NCI-H748 (cell line): ENCODE measurements around the gene DDAH2.
A peak's percentile ranks its signal among the peaks of the same experiment; 100 is the strongest.

Experiments used
- DNase-seq: peaks from one replicate; lab custom pipeline; 2025; ENCODE audit not compliant: unreplicated experiment; lab: John Stamatoyannopoulos, UW

The DDAH2 gene

DNA sequence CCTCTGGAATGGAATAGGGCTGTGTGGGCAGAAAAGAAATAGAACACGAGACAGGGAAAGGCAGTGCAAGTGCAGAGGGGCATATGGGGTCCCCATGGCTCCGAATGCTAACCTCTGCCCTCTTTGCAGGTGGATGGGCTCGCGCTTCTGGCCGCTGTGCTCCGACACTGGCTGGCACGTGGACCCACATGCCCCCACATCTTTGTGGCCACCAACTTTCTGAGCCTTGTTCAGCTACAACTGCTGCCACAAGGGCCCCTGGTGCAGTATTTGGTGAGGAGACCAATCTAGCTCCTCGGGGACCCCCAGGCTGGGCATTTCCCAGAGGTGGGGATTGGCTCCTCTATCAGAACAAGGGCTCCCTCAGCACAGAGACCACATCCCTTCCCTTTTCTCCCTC, 32.2 kb upstream of the DDAH2 start:
- no peak for DNase-seq

DNA sequence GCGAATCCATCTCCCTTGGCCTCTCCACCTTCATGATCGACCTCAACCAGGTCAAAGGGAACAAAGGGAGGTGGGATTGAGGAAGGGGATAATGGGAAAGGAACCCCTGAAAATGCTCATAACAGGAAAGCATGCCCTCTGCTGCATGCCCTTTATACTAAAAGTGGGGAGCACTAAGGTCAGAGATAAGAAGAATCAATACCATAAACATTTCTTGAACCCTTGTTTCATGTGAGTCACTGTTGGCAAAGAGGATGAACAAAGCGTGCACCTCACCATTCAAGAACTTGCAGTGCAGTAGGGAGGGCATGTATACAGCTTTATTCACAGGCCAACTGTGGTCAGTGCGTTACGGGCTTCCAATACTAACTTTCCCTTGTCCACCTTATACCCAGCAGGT, 31.7 kb upstream of the DDAH2 start:
- no peak for DNase-seq

DNA sequence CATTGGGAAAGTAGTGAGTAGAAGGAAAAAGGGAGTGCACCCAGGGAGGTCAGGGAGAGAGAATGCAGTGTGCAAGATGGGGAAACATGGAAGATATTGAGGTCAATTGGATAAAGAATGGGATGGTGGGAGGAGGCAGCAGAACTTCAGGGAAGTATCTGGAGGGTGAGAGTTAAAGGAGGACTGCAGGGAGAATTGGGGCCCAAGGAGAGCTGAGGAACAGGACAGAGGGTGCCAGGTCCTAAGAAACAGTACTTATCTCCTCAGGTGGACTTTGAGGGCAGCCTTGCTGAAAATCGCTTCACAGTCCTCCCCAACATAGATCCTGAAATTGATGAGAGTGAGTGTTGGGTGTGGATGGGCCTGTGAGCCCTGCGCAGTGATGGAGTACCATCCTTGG, 29.2 kb upstream of the DDAH2 start:
- no peak for DNase-seq

DNA sequence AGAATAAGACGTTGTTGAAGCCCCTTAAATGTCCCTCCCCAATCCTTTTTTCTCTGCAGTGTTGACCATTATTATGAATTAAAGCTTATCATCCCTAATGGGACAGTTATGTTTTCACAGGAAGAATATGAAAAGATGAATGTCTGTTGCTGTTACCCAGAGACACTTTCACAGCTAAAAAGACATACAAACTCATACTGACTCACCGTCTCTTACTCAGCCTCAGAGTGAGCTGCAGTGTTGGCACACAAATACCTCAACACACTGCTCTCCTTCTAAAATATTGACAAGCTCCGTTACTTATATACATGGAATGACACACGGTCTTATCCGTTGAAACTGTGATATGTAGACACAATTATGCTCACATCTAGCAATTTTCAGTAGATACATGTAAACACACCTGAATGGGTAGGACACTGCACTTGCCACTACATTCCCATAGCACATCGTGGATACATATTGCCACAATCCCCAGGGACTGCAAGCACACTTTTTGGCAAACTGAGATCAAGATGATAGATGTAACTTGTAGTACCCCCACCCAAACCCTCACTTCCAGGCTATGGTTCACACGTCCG, 23.7 kb upstream of the DDAH2 start:
- no peak for DNase-seq

DNA sequence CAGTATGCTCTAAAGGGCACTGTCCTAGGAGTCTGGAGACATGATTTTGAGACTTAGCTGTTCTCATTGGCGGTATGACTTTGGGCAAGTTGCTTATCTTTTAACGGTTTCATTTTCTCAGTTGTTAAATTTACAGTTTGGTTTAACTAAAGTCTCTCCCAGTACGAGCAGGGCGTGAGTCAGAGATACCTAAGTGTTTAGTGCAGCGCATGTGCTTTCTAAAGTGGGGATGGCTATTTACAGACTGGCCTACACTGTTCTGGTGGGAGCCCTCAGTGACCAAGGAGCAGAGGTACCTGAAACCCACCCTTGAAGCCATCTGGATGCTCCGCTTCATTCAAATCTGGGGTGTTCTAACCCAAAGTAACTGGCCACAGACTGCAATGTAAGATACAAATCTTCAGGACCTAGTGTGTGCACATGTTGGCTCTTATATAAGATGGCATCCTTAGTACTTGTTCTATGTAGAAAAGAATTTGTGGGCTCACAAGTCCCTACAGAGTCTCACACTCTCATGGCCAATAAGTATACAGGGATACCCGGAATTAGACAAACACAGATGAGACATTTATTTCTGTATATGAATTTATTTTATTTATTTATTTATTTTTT, 21.4 kb upstream of the DDAH2 start:
- DNase-seq: no peak

DNA sequence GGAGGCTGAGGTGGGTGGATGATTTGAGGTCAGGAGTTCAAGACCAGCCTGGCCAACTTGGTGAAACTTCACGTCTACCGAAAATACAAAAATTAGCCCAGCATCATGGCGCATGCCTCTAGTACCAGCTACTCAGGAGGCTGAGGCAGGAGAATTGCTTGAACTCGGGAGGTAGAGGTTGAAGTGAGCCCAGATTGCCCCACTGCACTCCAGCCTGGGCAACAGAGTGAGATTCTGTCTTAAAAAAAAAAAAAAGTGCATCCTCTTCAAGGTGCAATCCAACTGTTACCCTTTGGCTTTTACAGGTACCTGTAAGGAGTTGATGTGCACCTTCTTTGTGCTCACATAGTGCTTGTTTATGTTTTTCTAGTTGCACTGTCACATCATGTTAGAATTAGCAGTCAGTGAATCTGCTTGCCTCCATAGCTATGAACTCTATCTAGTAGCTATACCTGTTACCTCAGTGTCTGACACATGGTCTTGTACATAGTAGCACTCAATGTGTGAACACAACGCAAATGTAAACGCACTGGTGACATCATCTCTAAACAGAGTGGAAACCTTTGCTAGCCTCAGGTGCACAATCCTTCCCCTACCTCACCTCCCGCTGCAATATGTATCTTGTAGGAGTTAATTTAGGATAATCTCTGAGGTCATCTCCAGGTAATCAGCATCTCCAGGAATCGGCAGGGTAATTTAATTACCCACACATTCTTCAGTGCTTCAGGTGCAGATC, 20.4 kb upstream of the DDAH2 start:
- DNase-seq: no peak

DNA sequence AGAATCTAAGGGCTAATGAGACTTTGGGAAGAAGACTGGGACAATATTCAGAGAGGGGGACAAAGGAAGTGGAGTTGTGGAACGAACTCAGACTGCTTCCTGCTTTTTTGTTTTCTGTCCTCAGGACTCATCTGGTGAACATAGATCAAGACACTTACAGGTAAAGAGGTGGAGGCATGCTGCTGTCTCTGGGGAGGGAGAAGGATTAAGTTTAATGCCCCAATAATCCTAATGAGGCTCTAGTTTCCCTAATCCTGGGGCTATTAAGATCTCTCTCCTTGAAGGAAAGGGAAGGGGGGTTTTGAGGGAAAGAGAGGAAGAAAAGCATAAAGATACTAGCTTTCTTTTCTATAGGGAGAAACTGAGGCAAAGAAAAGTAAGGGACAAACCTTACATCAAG, 15.3 kb upstream of the DDAH2 start:
- no peak for DNase-seq

DNA sequence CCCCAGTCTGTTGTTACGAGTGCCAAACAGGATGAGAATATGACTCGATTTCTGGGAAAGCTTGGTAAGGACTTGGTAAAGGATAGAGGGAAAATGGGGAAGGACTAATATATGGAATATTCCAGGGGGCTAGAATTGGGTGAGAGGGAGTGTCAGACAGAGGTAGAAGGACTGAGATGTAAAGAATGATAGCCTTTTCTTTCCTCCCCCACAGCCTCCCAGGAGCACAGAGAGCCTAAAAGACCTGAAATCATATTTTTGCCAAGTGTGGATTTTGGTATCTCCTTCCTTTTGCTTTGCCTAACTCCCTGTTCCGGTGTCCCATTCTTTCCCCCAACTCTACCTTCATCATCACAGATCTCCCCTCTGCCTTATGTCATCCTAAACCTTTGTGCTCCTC, 13.8 kb upstream of the DDAH2 start:
- no peak for DNase-seq

DNA sequence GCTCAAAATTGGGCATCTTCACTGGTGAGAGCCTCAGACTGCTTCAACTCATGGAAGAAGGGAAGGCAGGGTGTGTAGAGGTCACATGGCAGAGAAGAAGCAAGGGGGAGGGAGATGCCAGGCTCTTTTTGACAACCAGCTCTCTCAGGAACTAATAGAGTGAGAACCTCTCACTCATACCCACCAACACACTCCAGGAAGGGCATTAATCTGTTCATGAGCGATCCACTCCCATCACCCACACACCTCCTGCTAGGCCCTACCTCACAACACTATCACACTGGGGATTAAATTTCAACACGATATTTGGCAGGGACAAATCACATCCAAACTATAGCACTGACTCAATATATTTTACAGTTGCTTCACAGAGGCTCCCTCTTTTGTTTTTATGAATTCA, 12.7 kb upstream of the DDAH2 start:
- DNase-seq: no peak

DNA sequence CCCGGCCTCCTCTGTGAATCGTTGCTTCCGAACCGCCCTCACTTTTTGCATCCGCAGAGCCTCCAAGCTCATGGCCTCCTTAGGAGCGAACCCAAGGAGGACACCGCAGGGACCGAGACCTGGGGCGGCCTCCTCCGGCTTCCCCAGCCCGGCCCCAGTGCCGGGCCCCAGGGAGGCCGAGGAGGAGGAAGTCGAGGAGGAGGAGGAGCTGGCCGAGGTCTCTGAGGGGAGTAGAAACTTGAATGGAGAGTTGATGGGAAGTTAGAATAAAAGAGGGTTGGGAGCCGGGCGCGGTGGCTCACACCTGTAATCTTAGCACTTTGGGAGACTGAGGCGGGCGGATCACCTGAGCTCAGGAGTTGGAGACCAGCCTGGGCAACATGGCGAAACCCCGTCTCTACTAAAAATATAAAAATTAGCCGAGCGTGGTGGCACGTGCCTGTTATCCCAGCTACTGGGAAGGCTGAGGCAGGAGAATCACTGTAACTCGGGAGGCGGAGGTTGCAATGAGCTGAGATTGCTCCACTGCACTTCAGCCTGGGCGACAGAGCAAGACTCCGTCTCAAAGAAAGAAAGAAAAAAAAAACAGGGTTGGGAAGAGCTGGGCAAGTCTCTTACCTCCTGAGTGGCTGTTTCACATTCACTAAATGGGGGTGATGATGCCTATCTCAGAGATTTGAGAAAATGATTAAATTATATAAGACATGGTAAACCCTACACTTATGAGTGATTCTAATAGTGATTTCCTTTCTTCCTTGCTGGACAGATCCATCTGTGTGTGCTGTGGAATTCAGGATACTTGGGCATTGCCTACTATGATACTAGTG, 11.5 kb upstream of the DDAH2 start:
- no peak for DNase-seq

DNA sequence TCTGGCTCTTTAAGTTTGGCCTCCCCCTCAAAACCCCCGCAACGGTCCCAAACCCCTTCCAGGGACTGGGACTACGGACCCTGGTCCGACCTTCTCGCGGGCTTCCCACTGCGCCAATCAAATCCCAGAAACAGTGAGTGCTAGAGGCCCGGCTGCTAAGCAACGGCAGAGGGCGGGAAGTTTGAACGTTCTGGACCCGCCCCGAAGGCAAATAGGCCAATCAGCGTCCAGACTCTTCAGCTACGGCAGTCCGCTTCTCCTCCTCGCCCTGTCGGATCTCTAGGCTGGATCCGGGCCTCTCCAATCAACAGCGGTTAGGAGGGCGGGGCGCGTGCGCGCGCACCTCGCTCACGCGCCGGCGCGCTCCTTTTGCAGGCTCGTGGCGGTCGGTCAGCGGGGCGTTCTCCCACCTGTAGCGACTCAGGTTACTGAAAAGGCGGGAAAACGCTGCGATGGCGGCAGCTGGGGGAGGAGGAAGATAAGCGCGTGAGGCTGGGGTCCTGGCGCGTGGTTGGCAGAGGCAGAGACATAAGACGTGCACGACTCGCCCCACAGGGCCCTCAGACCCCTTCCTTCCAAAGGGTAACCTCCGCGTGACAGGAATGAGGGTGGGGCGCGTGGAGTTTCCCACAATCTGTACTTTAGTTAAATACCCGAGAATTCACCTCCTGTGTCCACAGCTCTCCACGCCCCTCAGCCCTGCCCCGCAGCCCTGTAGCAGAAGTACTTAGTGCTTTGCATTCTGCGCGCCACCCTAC, 10.7 kb upstream of the DDAH2 start, which contains the start of gene MSH5:
MSH5 (plus strand) TSS at position 367 of the 758 bp plus-strand sequence. CDS start 462 bp downstream, outside the sequence.
- DNase-seq: peak; percentile 100

DNA sequence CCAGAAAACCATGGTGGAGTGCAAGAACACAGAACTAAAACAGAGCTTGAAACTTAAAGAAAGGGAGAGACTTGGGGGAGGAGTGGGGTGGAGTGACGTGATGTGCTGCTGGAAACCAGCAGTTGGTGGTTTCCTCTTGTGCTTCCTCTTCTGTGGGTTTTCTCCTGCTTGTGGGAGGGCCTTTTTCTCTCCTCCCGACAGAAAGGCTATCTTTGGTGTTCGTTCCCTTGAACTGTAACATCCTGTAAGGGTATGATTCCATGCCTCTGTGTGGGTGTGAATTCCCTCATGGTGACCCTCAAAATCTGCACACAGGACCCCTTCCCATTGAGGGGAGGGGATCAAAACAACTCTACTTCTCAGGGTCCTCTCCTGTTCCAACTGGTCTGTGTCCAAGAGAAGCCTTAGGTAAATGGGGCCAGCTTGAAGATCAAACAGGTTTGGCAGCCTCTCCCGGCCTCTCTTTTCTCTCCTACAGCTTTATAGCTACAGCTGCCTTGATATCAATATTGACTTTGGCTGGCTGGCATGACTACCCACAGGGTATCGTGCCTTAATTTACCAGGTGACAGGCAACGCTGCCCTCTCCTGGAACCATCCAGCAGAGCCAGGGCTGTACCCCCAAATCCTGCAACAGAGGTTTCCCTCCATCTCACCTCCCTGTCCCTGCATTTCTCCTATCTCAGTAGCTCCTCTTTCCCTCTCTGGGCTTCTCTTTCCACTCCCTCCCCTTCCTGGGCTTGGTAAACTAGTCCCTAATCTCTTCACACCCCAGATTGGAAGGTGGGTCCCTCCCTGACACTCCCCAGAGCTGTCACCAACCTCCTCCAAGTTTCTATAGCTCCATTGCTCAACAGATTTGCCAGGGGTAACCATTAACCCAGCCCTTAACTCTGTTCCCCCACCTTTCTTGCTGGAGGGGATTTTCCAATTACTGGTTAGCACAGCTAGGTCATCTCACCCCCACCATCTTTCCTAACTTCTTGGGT, 9.2 kb upstream of the DDAH2 start:
- DNase-seq: peak; percentile 97

DNA sequence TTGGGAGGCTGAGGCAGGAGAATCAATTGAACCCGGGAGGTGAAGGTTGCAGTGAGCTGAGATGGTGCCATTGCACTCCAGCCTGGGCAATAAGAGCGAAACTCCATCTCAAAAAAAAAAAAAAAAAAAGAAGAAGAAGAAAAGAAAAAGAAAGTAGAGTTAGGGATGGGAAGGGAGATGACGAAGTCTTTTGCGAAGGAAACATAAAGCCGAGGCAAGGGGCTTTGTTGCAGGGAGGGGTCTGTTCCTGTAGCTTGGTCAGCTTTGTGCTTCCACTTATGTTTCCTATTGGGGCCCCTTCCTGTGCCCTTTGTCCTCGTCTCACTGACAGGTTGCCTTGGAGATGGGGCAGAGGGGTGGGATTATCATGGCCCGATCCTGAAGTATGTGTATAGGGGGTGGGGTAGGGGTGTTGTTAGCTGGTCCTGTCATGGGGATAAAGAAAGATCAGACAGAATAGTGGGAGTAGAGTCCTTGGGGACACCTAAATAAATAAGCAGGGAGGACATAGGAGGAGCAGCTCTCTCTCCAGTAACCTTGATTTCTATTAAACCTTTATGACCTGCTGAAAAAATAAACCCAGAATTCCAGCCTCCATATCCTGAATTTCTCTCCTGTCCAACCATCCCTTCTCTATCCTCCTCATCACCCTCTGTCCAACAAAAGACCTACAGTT, 8.4 kb upstream of the DDAH2 start:
- DNase-seq: peak; percentile 92

DNA sequence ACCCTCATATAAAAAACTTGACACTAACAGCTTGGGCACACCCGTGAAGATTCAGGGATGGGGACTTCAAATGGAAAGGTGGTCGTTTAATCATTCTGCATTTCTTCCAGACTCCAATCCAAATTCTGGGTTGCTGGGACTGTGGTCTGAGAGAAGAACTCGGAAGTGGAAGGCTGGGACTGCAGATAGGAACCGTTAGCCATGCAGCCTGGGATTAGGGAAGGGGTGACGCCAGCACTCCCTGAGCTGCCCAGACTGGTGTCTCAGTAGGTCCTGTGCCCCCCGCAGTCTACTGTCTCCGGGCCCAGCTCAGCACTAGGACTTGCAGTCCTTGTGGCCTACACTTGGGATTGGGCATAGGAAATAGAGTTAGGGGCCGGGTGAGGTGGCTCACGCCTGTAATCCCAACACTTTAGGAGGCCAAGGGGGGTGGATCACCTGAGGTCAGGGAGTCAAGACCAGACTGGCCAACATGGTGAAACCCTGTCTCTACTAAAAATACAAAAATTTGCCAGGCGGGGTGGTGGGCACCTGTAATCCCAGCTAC, 7.7 kb upstream of the DDAH2 start:
- no peak for DNase-seq

DNA sequence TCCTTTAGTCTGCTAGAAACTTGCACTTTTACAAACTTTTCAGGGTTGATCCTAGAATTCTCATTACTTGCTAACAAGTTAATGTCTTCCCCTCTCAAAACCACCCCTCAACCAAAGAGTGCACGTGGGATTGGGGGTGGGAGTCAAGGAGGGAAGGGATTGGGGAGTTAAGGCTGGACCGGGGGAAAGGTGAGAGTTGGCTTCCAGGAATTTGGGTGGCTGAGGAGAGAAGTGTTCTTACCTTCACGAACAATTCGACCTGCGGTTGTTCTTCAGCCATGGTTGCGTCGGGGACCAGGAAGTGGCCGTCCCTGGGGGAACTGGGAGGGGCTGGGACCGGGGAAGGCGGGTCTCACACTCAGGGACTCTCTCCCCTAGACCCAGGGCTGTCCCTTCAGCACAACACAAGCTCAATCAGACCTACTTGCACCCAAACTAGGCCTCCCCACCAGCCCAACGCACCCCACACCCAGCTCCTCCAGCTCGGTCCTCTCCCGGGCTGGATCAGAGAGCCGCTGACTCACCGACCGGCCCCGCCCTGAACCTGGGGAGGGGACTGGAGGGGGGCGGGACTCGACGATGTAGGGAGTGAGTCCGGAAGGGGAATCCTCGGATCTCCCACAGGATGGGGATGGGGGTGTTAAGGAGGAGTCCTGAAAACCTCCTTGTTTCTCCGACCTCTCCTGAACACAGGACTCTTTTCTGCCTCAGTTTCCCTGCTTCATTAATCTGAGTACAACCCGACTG, 7.1 kb upstream of the DDAH2 start, which contains the start of gene CLIC1:
CLIC1 (minus strand) TSS at position 510 of the 747 bp plus-strand sequence; CDS start at position 280, 230 bp downstream.
- DNase-seq: peak; percentile 89

DNA sequence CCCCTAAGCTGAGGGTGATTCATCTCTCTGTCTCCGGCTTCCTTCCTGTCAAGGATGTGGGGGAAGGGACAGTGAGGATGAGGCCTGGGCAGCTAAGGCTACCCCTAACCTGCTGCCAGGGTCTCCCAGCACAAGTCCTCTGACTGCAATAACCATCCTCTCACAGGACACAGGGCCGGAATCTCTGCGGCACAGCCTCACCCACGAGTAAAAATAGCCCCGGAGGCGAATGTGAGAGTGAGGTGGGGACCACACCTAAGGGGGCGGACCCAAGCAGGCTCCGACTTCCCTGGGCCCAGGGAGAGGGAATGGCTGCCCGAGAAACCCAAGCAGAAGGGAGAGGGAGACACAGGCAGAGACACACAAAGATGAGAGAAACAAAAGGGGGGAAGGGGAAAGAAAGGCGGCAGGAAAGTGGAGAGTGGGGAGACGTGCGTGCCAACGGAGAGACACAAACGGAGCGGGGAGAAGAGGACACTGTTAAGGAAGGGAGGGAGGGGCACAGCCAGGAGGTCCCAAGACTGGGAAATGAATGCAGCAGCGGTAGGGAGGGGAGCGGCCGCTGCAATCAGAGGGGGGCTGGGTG, 5.8 kb upstream of the DDAH2 start:
- DNase-seq: peak; percentile 56

DNA sequence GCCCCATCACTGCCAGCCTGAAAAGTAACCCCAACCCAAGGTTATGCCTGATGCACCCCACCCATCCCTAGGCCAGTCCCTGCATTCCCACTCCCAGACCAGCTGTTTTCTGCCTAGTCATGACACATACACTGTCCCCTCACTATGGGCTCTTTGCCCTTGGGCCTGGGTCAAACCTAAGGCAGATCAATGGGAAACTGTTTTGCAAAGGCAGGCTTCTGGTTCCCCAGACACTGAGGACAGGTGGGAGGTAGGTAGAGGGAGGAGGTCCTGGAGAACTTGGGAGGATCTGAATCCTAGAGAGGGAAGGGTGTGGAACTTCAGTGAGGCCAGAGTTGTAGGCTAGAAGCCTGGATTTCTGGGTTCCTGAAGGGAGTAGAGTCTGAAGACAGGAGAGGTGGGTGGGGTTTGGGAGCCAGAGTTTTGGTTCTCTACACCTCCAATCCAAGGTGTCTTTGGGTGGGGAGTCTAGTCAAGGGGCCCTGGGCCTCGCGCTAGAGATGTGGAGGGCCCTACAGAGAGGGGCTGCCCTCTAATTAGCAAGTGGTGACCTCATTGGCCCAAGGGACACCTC, 5.2 kb upstream of the DDAH2 start:
- DNase-seq: no peak
